SU-DHL-6 (cell line): ENCODE data around the gene RAB40C.

ENCODE experiments used
- H2AFZ ChIP-seq: fragments of 200-600 bp; sonication (generic); 2 replicates; pipeline ENCODE4 v1.6.1; 2014; ENCODE audit warnings: low read depth, mild to moderate bottlenecking, moderate library complexity, mixed read lengths, antibody characterized with exemption, low read length; ENCODE audit not compliant: severe bottlenecking
- H3F3A ChIP-seq: fragments of 200-600 bp; shearing (Covaris generic); 2 replicates; pipeline ENCODE4 v1.6.0; 2016; ENCODE audit warnings: antibody characterized with exemption, mild to moderate bottlenecking; ENCODE audit not compliant: insufficient read depth
- H3K27ac ChIP-seq: fragments of 200-600 bp; sonication (generic); 2 replicates; pipeline ENCODE4 v1.5.1; 2016; ENCODE audit warnings: low read depth, mild to moderate bottlenecking, low read length, moderate library complexity, mixed read lengths
- H3K27me3 ChIP-seq: fragments of 200-600 bp; sonication (generic), shearing (Covaris generic); 2 replicates; pipeline ENCODE4 v1.6.0; 2014; ENCODE audit warnings: mild to moderate bottlenecking, low read length
- H3K36me3 ChIP-seq: fragments of 200-600 bp; sonication (generic); 2 replicates; pipeline ENCODE4 v1.6.1; 2014; ENCODE audit warnings: mild to moderate bottlenecking, low read length, mixed read lengths
- H3K4me2 ChIP-seq: fragments of 300-600, 200-600 bp; shearing (Covaris generic), sonication (generic); 2 replicates; pipeline ENCODE4 v1.6.0; 2014; ENCODE audit warnings: low read length, low read depth, mild to moderate bottlenecking; ENCODE audit not compliant: poor library complexity, severe bottlenecking
- H3K4me3 ChIP-seq: fragments of 200-600 bp; sonication (generic); 2 replicates; pipeline ENCODE4 v1.5.1; 2014; ENCODE audit warnings: antibody characterized with exemption, low read length, mild to moderate bottlenecking, mixed read lengths; ENCODE audit not compliant: insufficient read depth, poor library complexity, severe bottlenecking
- H3K79me2 ChIP-seq: fragments of 200-600 bp; sonication (generic); 2 replicates; pipeline ENCODE4 v1.6.1; 2014; ENCODE audit warnings: mild to moderate bottlenecking, low read length, moderate library complexity; ENCODE audit not compliant: insufficient read depth
- H3K9ac ChIP-seq: fragments of 200-600 bp; sonication (generic); 2 replicates; pipeline ENCODE4 v1.7.0; 2014; ENCODE audit warnings: mild to moderate bottlenecking, low read length
- H3K9me2 ChIP-seq: fragments of 200-600 bp; sonication (generic); replicated peaks from 2 replicates; pipeline ENCODE4 v1.6.1; 2014; ENCODE audit warnings: low read length; ENCODE audit not compliant: insufficient read depth
- H3K9me3 ChIP-seq: fragments of 200-600 bp; sonication (generic); 2 replicates; pipeline ENCODE4 v1.6.1; 2014; ENCODE audit warnings: low read length, mixed read lengths; ENCODE audit not compliant: insufficient read depth
- H4K20me1 ChIP-seq: fragments of 200-600 bp; sonication (generic); 2 replicates; pipeline ENCODE4 v1.6.1; 2014; ENCODE audit warnings: low read depth, mild to moderate bottlenecking, antibody characterized with exemption, low read length, moderate library complexity, mixed read lengths
- CTCF ChIP-seq: fragments of 200-600 bp; sonication (generic); IDR thresholded peaks from one replicate; pipeline ENCODE4 v1.5.1; 2017; ENCODE audit warnings: antibody characterized with exemption, mild to moderate bottlenecking, low read length, moderate library complexity; ENCODE audit not compliant: insufficient read depth, poor library complexity, severe bottlenecking
- EZH2phosphoT487 ChIP-seq: fragments of 200-600 bp; sonication (generic), shearing (Covaris generic); conservative IDR thresholded peaks from 2 replicates; pipeline ENCODE4 v1.6.1; 2018; ENCODE audit warnings: mild to moderate bottlenecking, antibody characterized with exemption, low read length, moderate library complexity, mixed read lengths

RAB40C gene

GRCh38 chr16:569445-570254 is 20.2 kb upstream of the RAB40C start, which contains the start of gene PIGQ:
Gene PIGQ, plus strand, starts transcription at chr16:569968. Its CDS starts 4,107 bp downstream, at chr16:574075.
- H3K27me3 ChIP-seq, result no peaks in the 10 kb centered on the region
- peak within 1 kb of the TSS; percentile 99 for H3K4me3 ChIP-seq
- no peaks in the 10 kb centered on the region for H3K9me3 ChIP-seq
- no peak within 1 kb of the TSS for H3K27ac ChIP-seq
- H3K9me2 ChIP-seq, result no peaks in the 10 kb centered on the region
- H2AFZ ChIP-seq, result peak within 1 kb of the TSS; percentile 95
- no peaks in the 10 kb centered on the region for H3K79me2 ChIP-seq
- no peaks in the 10 kb centered on the region for H4K20me1 ChIP-seq
- H3K9ac ChIP-seq, result peak within 1 kb of the TSS; percentile 74
- H3F3A ChIP-seq, result no peaks in the 10 kb centered on the region
- no peaks in the 10 kb centered on the region for H3K36me3 ChIP-seq
- H3K4me2 ChIP-seq, result peak within 1 kb of the TSS; percentile 73
- no peak for TF ChIP-seq EZH2phosphoT487
- TF ChIP-seq CTCF, result no peak

- Histone ChIP-seq H3K27ac (no peak overlapping the region), H4K20me1 (no peaks in the 10 kb centered on the region), H3K4me3 (no peak overlapping the region), H3K27me3 (no peaks in the 10 kb centered on the region), H3K9ac (no peak overlapping the region), H3K4me2 (no peak overlapping the region), H2AFZ (no peak overlapping the region), H3K36me3 (no peaks in the 10 kb centered on the region), H3K9me3 (no peaks in the 10 kb centered on the region), H3F3A (no peaks in the 10 kb centered on the region), H3K9me2 (no peaks in the 10 kb centered on the region), H3K79me2 (no peaks in the 10 kb centered on the region)
- TF ChIP-seq CTCF (no peak), EZH2phosphoT487 (no peak)
These were observed 16.8 kb upstream of the RAB40C start for GRCh38 chr16:572865-573650.

- no peaks in the 10 kb centered on the region for H3K36me3 ChIP-seq
- H3K9ac ChIP-seq, result no peak overlapping the region
- no peaks in the 10 kb centered on the region for H3K9me2 ChIP-seq
- no peaks in the 10 kb centered on the region for H3F3A ChIP-seq
- no peak for TF ChIP-seq CTCF
- no peak for TF ChIP-seq EZH2phosphoT487
- no peak overlapping the region for H3K27ac ChIP-seq
- no peaks in the 10 kb centered on the region for H3K27me3 ChIP-seq
- H2AFZ ChIP-seq, result no peak overlapping the region
- H3K79me2 ChIP-seq, result no peaks in the 10 kb centered on the region
- no peak overlapping the region for H3K4me2 ChIP-seq
- no peaks in the 10 kb centered on the region for H3K9me3 ChIP-seq
- no peaks in the 10 kb centered on the region for H4K20me1 ChIP-seq
- H3K4me3 ChIP-seq, result no peak overlapping the region
These were observed 15.7 kb upstream of the RAB40C start for GRCh38 chr16:574021-574760.
